A549 (cell line): ENCODE results near the gene DNMT3A. TPM values are rescaled to one million over a fixed set of nuclear protein-coding genes. Genes with fewer than 3 reads are reported as not detected.

ENCODE experiments used
- ATAC-seq, 2 experiments: fragments of 200-7000 bp in 1 of 2; fragments of >200 bp in 1 of 2; cut with Nextera tagmentation in 1 of 2; cut with Tn5 transposase in 1 of 2; 3 replicates each; pipeline versions ENCODE4 v1.8.0 to v1.9.1; 2018 to 2020; ENCODE audit warnings: mild to moderate bottlenecking in 1 of 2, moderate library complexity in 1 of 2
- CTCF ChIA-PET: fragments of 300-600 bp; sonication (Branson Sonifier 250); formaldehyde crosslinking; extraction: SDS; loops from one replicate; lab custom pipeline; 2021; ENCODE audit warnings: antibody characterized with exemption, inconsistent platforms; lab: Yijun Ruan, JAX
- POLR2A ChIA-PET: fragments of 350-600 bp; formaldehyde crosslinking; extraction: SDS; loops from one replicate; lab custom pipeline; 2021; ENCODE audit warnings: antibody characterized with exemption, inconsistent platforms; lab: Yijun Ruan, JAX
- DNase-seq, 2 experiments: peaks; one replicate each; pipeline versions ENCODE4 v3.0.0 to v3.0.0-alpha.2; 2011 to 2016; ENCODE audit warnings: low read depth in 1 of 2, low spot score in 1 of 2
- FAIRE-seq: peaks from 2 replicates; lab custom pipeline; 2011; peaks lifted over from hg19 to GRCh38; lab: Jason Lieb, UNC
- H3K27ac ChIP-seq, 2 experiments: fragments of >200 bp; sonication (Bioruptor Twin); formaldehyde crosslinking; 3 replicates each; pipeline ENCODE4 v1.5.1; 2016 to 2017
- H3K4me1 ChIP-seq: fragments of >200 bp; sonication (Bioruptor Twin); formaldehyde crosslinking; 3 replicates; pipeline ENCODE4 v1.6.1; 2016
- H3K4me2 ChIP-seq: fragments of >200 bp; sonication (Bioruptor Twin); formaldehyde crosslinking; 3 replicates; pipeline ENCODE4 v1.6.1; 2016
- H3K4me3 ChIP-seq: fragments of >200 bp; sonication (Bioruptor Twin); formaldehyde crosslinking; 3 replicates; pipeline ENCODE4 v1.5.1; 2016
- H3K9me3 ChIP-seq: fragments of >200 bp; sonication (Bioruptor Twin); formaldehyde crosslinking; 3 replicates; pipeline ENCODE4 v1.6.1; 2016
- CBX8 ChIP-seq: fragments of 200-600 bp; sonication (generic); IDR thresholded peaks from 2 replicates; pipeline ENCODE4 v1.6.1; 2016
- CHD2 ChIP-seq: fragments of 150-350 bp; IDR thresholded peaks from 2 replicates; pipeline ENCODE4 v1.6.1; 2014; ENCODE audit warnings: low read length; ENCODE audit not compliant: partially characterized antibody
- GATA3 ChIP-seq: IDR thresholded peaks from 2 replicates; pipeline ENCODE4 v1.6.1; 2012; ENCODE audit warnings: borderline replicate concordance
- HDAC2 ChIP-seq: fragments of 200-600 bp; sonication (generic); IDR thresholded peaks from 2 replicates; pipeline ENCODE4 v1.6.1; 2016
- HEYL ChIP-seq: fragments of 250-450 bp; sonication (Bioruptor Pico); IDR thresholded peaks from 2 replicates; pipeline ENCODE4 v1.8.0; 2021; ENCODE audit warnings: mild to moderate bottlenecking, moderate library complexity
- HOXB13 ChIP-seq: fragments of 250-450 bp; sonication (Bioruptor Pico); IDR thresholded peaks from 2 replicates; pipeline ENCODE4 v1.5.0; 2020; ENCODE audit warnings: low read depth, mild to moderate bottlenecking, moderate library complexity
- HOXB5 ChIP-seq: fragments of 250-450 bp; sonication (Bioruptor Pico); IDR thresholded peaks from 2 replicates; pipeline ENCODE4 v1.5.0; 2020; ENCODE audit warnings: mild to moderate bottlenecking, moderate library complexity
- JUN ChIP-seq, 2 experiments: fragments of >200 bp; sonication (Bioruptor Twin); formaldehyde crosslinking; IDR thresholded peaks; 2 replicates in 1 of 2; 3 replicates in 1 of 2; pipeline ENCODE4 v1.6.1; 2016 to 2017
- JUNB ChIP-seq: fragments of >200 bp; sonication (Bioruptor Twin); formaldehyde crosslinking; IDR thresholded peaks from 2 replicates; pipeline ENCODE4 v1.6.1; 2016
- MAFK ChIP-seq: fragments of 450-650 bp; IDR thresholded peaks from 2 replicates; pipeline ENCODE4 v1.6.1; 2014; ENCODE audit not compliant: partially characterized antibody
- NR3C1 ChIP-seq: fragments of >200 bp; sonication (Bioruptor Twin); formaldehyde crosslinking; IDR thresholded peaks from 3 replicates; pipeline ENCODE4 v1.6.1; 2017
- RAD21 ChIP-seq, 2 experiments: fragments of >200 bp in 1 of 2; sonication (Bioruptor Twin) in 1 of 2; formaldehyde crosslinking in 1 of 2; IDR thresholded peaks in 1 of 2; conservative IDR thresholded peaks in 1 of 2; 2 replicates in 1 of 2; 3 replicates in 1 of 2; pipeline ENCODE4 v1.6.1; 2012 to 2018; ENCODE audit warnings: inconsistent platforms in 1 of 2
- SMC3 ChIP-seq: fragments of >200 bp; sonication (Bioruptor Twin); formaldehyde crosslinking; IDR thresholded peaks from 3 replicates; pipeline ENCODE4 v1.6.1; 2018; ENCODE audit warnings: inconsistent platforms
- TFCP2L1 ChIP-seq: fragments of 250-450 bp; sonication (Bioruptor Pico); IDR thresholded peaks from 2 replicates; pipeline ENCODE4 v1.5.0; 2021; ENCODE audit warnings: mild to moderate bottlenecking
- ZNF302 ChIP-seq: fragments of 250-450 bp; sonication (Bioruptor Pico); IDR thresholded peaks from 2 replicates; pipeline ENCODE4 v1.9.0; 2021; ENCODE audit warnings: inconsistent platforms, mild to moderate bottlenecking, moderate library complexity
- WGBS: methylation state at CpG from one replicate; pipeline ENCODE4 v1.1.6; 2017; ENCODE audit errors: missing lambda C conversion rate; 5-methylcytosine and 5-hydroxymethylcytosine counted together
- polyA plus RNA-seq, 4 experiments: library from polyadenylated mRNA; depleted of rRNA in 3 of 4; stranded (reverse); fragments of >200 nt; fragmentation: RNase III in 1 of 4; extraction: RNeasy Plus Mini Kit Qiagen cat#74134 plus additional on column Dnase treatment in 1 of 4; gene quantifications; 2 replicates in 3 of 4; 3 replicates in 1 of 4; pipeline ENCODE4 v1.2.3, GENCODE V29; 2011 to 2017
- TF ChIP-seq, protein P1 (sequence below): fragments of >200 bp; sonication (Bioruptor Twin); formaldehyde crosslinking; IDR thresholded peaks from 3 replicates; pipeline ENCODE4 v1.6.1; 2016
- TF ChIP-seq, protein P2 (sequence below): IDR thresholded peaks from 2 replicates; pipeline ENCODE4 v1.6.1; 2012; ENCODE audit warnings: low read depth, borderline replicate concordance
- TF ChIP-seq, protein P3 (sequence below): fragments of 250-450 bp; sonication (Bioruptor Pico); IDR thresholded peaks from 2 replicates; pipeline ENCODE4 v1.5.0; 2021; ENCODE audit warnings: mild to moderate bottlenecking, moderate library complexity, borderline replicate concordance

Gene DNMT3A
- polyA plus RNA-seq, 2 of the 4 experiments (the other 2 are of a cell fraction): 4.4 to 11.9 TPM

DNA sequence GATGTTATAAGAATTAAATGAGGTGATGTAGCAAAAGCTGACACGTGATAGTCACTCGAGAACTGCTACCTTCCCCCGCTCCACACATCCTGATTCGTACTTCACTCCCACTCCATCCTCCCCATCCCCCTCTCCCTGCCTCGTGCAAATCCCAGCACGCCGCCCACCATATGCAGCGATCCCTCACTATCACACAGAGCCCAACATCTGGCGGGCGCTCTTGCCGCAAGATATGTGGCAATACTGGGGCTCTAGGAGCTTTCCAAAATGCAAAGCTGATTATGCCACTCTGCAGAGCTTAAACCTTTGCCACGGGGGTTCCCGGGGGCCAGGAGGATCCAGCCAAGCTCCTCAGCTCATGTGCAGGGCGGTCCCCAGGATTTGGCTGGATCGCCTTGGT is 37.4 kb downstream of the DNMT3A start:
- no peaks in the 10 kb centered on the region for H3K9me3 ChIP-seq
- TF ChIP-seq HOXB13 (no peak), RAD21 (conservative IDR thresholded peaks at IDR 0.05 in 1 of 2, IDR thresholded peaks at IDR 0.05 in 1 of 2) (no peak), JUN (IDR thresholded peaks at IDR 0.05) (no peak), HEYL (no peak), JUNB (no peak)
- no peak overlapping the region for H3K4me2 ChIP-seq
- H3K4me3 ChIP-seq: no peak overlapping the region
- DNase-seq (no peak), FAIRE-seq (no peak), ATAC-seq (no peak)
- H3K27ac ChIP-seq: no peak overlapping the region
- H3K4me1 ChIP-seq: no peaks in the 10 kb centered on the region; the same call in 2 of the 3 replicates
- ChIA-PET POLR2A (no interaction called here), CTCF (interaction anchor here (0.6 to 1.9 kb wide), 3 partner anchors 11 to 73 kb away, joined by 3 to 5 read pairs (median 3); no protein-coding TSS in a partner anchor)
- WGBS: 92% methylated on average over 15 of the region's 15 CpGs

DNA sequence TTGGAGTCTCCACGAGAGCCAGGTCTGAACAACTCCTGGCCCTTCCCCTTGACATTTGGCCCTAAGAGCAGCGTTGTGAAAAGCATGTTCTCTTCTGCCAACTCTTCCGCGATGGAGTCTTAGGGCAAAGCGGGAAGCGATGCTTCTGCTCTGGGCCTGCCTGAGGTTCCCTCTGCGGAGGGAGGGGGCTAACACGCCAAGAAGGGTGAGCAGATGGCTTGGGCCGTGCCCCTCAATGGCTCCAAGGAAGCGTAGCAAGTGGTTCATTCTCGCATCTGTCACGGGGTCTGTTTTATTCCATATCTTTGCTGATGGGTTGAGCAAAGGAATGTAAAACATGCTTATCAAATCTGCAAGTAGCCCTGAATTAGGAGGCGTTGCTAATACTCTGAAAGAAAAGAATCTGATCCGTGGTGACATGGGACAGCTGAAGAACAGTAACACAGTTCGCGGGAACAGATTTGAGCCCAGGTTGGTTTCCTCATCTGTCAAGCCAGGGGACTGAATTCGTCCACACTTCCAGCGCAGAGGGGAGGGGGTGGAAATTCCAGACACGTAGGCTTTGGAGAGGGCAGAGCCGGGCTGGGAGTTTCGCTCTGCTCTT is 38.0 kb downstream of the DNMT3A start:
- H3K27ac ChIP-seq: no peak overlapping the region
- no peaks in the 10 kb centered on the region; the same call in 2 of the 3 replicates for H3K4me1 ChIP-seq
- DNase-seq (no peak), ATAC-seq (no peak), FAIRE-seq (no peak)
- ChIA-PET POLR2A (no interaction called here), CTCF (interaction anchor here (0.6 to 2.6 kb wide), 3 partner anchors 12 to 361 kb away, joined by 3 to 10 read pairs (median 7); no protein-coding TSS in a partner anchor)
- no peaks in the 10 kb centered on the region for H3K9me3 ChIP-seq
- 91% methylated on average over 21 of the region's 21 CpGs for WGBS
- TF ChIP-seq, protein P1, sequence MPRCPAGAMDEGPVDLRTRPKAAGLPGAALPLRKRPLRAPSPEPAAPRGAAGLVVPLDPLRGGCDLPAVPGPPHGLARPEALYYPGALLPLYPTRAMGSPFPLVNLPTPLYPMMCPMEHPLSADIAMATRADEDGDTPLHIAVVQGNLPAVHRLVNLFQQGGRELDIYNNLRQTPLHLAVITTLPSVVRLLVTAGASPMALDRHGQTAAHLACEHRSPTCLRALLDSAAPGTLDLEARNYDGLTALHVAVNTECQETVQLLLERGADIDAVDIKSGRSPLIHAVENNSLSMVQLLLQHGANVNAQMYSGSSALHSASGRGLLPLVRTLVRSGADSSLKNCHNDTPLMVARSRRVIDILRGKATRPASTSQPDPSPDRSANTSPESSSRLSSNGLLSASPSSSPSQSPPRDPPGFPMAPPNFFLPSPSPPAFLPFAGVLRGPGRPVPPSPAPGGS: no peak
- TF ChIP-seq, protein P2, sequence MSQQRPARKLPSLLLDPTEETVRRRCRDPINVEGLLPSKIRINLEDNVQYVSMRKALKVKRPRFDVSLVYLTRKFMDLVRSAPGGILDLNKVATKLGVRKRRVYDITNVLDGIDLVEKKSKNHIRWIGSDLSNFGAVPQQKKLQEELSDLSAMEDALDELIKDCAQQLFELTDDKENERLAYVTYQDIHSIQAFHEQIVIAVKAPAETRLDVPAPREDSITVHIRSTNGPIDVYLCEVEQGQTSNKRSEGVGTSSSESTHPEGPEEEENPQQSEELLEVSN: no peak
- TF ChIP-seq, protein P3, sequence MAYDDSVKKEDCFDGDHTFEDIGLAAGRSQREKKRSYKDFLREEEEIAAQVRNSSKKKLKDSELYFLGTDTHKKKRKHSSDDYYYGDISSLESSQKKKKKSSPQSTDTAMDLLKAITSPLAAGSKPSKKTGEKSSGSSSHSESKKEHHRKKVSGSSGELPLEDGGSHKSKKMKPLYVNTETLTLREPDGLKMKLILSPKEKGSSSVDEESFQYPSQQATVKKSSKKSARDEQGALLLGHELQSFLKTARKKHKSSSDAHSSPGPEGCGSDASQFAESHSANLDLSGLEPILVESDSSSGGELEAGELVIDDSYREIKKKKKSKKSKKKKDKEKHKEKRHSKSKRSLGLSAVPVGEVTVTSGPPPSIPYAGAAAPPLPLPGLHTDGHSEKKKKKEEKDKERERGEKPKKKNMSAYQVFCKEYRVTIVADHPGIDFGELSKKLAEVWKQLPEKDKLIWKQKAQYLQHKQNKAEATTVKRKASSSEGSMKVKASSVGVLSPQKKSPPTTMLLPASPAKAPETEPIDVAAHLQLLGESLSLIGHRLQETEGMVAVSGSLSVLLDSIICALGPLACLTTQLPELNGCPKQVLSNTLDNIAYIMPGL (CRISPR knock-in tag): no peak
- TF ChIP-seq TFCP2L1: no peak
- TF ChIP-seq HOXB13: no peak
- no peak for TF ChIP-seq HDAC2
- TF ChIP-seq CHD2: no peak
- no peak for TF ChIP-seq CBX8
- TF ChIP-seq ZNF302 (CRISPR knock-in tag): no peak
- no peak for TF ChIP-seq MAFK
- no peak overlapping the region for H3K4me2 ChIP-seq
- no peak overlapping the region for H3K4me3 ChIP-seq

DNA sequence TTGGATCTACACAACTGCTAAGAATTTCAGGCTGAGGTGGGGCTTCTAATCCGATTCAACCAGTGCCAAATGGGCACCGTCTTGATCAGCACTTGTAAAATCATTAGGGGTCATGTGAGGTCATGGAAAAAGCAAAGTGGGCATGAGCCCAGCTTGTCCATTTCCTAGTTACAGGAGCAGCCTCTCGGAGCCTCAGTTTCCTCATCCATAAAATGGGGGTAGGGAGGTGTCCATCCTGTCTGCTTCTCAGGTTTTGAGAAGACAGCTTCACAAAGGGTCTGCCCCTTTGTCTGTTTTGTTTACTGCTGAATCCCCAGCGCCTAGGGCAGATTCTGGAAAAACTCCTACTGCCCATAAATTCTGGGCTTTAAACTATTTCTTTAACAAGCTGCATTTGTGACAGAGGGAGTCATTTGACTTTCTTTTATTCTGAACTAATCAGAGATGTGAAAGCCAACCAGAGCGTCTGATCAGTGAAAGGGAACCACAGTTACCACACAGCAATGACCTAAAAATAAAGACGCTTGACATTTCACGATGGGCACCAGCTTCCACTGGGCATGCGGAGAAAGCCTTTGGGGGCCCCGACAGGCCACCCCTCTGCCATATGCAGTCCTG is 38.9 kb downstream of the DNMT3A start:
- Histone ChIP-seq H3K4me2 (no peak overlapping the region), H3K27ac (no peak overlapping the region), H3K4me1 (no peaks in the 10 kb centered on the region; the same call in 2 of the 3 replicates), H3K4me3 (no peak overlapping the region), H3K9me3 (no peaks in the 10 kb centered on the region)
- TF ChIP-seq GATA3 (no peak), NR3C1 (no peak), SMC3 (no peak), HEYL (no peak), HOXB5 (CRISPR knock-in tag) (no peak)
- FAIRE-seq (no peak), DNase-seq (no peak), ATAC-seq (no peak)
- POLR2A ChIA-PET: no interaction called here
- WGBS: 92% methylated on average over 9 of the region's 9 CpGs
- CTCF ChIA-PET: interaction anchor here (0.6 to 2.6 kb wide), 6 partner anchors 8 to 362 kb away, joined by 3 to 10 read pairs (median 6); no protein-coding TSS in a partner anchor
